ENCODE results near the gene ACOD1. TPM values are rescaled to one million over a fixed set of nuclear protein-coding genes. Genes with fewer than 3 reads are reported as not detected.

Gene ACOD1
- total and polyA plus RNA-seq, 10 of the 15 experiments (the other 5 are each of a cell fraction or from before 2014, with no cell fraction given): not detected

DNA sequence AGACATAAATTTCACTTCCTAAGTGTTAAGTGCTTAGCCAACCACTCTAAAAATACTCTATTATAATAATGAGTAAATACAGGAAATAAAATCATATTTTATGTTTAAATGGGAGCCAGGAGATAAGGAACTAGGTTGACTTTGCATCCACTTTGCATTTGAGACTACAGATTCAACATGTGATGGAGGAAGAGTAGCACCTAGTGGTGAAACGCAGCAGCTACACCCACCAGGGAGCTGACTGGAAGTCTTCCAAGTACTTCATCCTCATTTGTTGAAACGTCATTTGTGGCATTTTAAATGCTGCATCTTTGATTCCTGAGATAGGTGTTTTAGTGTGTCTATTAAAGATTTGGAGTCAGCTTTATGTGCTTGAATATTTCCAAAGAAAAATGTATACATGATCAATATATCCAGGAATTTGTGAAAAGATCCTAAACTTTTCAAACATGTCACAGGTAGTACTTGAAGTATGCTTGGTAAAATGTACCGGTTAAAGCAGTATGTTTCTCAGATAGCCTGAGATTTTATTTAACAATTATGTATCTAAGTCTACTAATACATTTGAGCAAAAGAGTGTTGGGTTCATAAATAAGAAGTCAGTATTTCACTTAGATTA lies 44.7 kb upstream of the ACOD1 start (continued):
- TF ChIP-seq, protein P1, sequence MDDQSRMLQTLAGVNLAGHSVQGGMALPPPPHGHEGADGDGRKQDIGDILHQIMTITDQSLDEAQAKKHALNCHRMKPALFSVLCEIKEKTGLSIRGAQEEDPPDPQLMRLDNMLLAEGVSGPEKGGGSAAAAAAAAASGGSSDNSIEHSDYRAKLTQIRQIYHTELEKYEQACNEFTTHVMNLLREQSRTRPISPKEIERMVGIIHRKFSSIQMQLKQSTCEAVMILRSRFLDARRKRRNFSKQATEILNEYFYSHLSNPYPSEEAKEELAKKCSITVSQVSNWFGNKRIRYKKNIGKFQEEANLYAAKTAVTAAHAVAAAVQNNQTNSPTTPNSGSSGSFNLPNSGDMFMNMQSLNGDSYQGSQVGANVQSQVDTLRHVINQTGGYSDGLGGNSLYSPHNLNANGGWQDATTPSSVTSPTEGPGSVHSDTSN (IDR thresholded peaks at IDR 0.05; ENCODE audit: insufficient replicate concordance, low read depth, low read length): no peak
- TF ChIP-seq, protein P2, sequence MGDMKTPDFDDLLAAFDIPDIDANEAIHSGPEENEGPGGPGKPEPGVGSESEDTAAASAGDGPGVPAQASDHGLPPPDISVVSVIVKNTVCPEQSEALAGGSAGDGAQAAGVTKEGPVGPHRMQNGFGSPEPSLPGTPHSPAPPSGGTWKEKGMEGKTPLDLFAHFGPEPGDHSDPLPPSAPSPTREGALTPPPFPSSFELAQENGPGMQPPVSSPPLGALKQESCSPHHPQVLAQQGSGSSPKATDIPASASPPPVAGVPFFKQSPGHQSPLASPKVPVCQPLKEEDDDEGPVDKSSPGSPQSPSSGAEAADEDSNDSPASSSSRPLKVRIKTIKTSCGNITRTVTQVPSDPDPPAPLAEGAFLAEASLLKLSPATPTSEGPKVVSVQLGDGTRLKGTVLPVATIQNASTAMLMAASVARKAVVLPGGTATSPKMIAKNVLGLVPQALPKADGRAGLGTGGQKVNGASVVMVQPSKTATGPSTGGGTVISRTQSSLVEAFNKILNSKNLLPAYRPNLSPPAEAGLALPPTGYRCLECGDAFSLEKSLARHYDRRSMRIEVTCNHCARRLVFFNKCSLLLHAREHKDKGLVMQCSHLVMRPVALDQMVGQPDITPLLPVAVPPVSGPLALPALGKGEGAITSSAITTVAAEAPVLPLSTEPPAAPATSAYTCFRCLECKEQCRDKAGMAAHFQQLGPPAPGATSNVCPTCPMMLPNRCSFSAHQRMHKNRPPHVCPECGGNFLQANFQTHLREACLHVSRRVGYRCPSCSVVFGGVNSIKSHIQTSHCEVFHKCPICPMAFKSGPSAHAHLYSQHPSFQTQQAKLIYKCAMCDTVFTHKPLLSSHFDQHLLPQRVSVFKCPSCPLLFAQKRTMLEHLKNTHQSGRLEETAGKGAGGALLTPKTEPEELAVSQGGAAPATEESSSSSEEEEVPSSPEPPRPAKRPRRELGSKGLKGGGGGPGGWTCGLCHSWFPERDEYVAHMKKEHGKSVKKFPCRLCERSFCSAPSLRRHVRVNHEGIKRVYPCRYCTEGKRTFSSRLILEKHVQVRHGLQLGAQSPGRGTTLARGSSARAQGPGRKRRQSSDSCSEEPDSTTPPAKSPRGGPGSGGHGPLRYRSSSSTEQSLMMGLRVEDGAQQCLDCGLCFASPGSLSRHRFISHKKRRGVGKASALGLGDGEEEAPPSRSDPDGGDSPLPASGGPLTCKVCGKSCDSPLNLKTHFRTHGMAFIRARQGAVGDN (IDR thresholded peaks at IDR 0.05): no peak
- TF ChIP-seq, protein P3, sequence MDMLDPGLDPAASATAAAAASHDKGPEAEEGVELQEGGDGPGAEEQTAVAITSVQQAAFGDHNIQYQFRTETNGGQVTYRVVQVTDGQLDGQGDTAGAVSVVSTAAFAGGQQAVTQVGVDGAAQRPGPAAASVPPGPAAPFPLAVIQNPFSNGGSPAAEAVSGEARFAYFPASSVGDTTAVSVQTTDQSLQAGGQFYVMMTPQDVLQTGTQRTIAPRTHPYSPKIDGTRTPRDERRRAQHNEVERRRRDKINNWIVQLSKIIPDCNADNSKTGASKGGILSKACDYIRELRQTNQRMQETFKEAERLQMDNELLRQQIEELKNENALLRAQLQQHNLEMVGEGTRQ (IDR thresholded peaks at IDR 0.05; ENCODE audit: borderline replicate concordance, low read depth, low read length): no peak
- TF ChIP-seq NBN (IDR thresholded peaks at IDR 0.05) (no peak), TAF1 (IDR thresholded peaks at IDR 0.05; ENCODE audit: borderline replicate concordance, low read depth, low read length) (no peak), POU2F2 (IDR thresholded peaks at IDR 0.05; ENCODE audit: borderline replicate concordance, low read depth, low read length) (peak; percentile 87), RAD21 (IDR thresholded peaks at IDR 0.05; ENCODE audit: insufficient read depth, low read depth, low read length) (peak; percentile 99), MEF2B (IDR thresholded peaks at IDR 0.05; ENCODE audit: partially characterized antibody, poor library complexity, severe bottlenecking) (no peak), YY1 (IDR thresholded peaks at IDR 0.05; ENCODE audit: low read depth, low read length) (peak; percentile 35; the same call in 1 of the 2 replicates), IRF4 (IDR thresholded peaks at IDR 0.05; ENCODE audit: low read depth, low read length) (peak; percentile 49; the same call in 1 of the 2 replicates), EZH2 (IDR thresholded peaks at IDR 0.05; ENCODE audit: borderline replicate concordance, control insufficient read depth, low read depth, low read length) (0 out of 2 replicates have a peak, but pooled peaks have one; percentile 53), SMC3 (IDR thresholded peaks at IDR 0.05; ENCODE audit: borderline replicate concordance, low read length) (peak; percentile 91)
- TF ChIP-seq, protein P4, sequence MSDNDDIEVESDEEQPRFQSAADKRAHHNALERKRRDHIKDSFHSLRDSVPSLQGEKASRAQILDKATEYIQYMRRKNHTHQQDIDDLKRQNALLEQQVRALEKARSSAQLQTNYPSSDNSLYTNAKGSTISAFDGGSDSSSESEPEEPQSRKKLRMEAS (IDR thresholded peaks at IDR 0.05; ENCODE audit: low read depth, low read length): no peak
- TF ChIP-seq, protein P5, sequence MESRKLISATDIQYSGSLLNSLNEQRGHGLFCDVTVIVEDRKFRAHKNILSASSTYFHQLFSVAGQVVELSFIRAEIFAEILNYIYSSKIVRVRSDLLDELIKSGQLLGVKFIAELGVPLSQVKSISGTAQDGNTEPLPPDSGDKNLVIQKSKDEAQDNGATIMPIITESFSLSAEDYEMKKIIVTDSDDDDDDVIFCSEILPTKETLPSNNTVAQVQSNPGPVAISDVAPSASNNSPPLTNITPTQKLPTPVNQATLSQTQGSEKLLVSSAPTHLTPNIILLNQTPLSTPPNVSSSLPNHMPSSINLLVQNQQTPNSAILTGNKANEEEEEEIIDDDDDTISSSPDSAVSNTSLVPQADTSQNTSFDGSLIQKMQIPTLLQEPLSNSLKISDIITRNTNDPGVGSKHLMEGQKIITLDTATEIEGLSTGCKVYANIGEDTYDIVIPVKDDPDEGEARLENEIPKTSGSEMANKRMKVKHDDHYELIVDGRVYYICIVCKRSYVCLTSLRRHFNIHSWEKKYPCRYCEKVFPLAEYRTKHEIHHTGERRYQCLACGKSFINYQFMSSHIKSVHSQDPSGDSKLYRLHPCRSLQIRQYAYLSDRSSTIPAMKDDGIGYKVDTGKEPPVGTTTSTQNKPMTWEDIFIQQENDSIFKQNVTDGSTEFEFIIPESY (IDR thresholded peaks at IDR 0.05): no peak
- TF ChIP-seq, protein P6, sequence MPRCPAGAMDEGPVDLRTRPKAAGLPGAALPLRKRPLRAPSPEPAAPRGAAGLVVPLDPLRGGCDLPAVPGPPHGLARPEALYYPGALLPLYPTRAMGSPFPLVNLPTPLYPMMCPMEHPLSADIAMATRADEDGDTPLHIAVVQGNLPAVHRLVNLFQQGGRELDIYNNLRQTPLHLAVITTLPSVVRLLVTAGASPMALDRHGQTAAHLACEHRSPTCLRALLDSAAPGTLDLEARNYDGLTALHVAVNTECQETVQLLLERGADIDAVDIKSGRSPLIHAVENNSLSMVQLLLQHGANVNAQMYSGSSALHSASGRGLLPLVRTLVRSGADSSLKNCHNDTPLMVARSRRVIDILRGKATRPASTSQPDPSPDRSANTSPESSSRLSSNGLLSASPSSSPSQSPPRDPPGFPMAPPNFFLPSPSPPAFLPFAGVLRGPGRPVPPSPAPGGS (IDR thresholded peaks at IDR 0.05; ENCODE audit: borderline replicate concordance, insufficient read depth, low read depth, low read length, poor library complexity, severe bottlenecking): no peak

All from GM12878 (cell line).